ENCODE data around the gene GADD45B. TPM values are rescaled to one million over a fixed set of nuclear protein-coding genes. Genes with fewer than 3 reads are reported as not detected.

Gene GADD45B
- total and polyA plus RNA-seq, 2 donors (not counting 3 experiments of a cell fraction or from before 2014, with no cell fraction given): 61.3 to 267 TPM

DNA sequence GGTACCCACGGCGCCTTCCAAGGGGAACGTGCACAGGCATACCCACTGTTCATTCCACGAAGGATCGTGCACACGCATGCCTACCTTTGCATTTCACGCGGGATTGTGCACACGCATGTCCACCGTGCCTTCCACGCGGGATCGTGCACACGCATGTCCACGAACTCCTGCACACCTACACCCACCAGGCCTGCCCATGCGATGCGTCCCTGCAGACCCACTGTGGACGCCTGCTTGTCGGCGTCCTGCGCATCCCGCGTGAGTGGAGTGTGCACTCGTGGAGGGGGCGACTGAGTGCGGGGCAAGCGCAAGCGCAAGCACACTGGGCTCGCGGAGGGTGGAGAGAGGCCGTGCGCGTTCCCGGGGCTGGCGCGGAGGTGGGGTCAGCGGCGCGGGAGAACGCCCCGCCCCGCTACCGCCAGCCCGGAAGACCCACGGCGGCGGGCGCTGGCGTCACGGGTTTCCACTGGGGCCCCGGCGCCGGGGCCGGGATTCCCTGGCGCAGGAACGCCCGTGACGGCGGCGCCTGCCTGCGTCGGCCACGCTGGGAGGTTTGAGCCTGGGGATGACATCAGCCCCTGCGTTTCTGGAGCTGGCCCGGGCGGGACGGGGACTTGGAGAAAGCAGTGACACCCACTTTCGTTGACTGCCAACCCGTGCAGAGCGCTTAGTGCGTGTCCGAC, 18.7 kb downstream of the GADD45B start:
- Histone ChIP-seq H3K9me1 (replicated peaks; ENCODE audit: control insufficient read depth, extremely low read depth, insufficient read depth, low read length) (no peaks in the 10 kb centered on the region), H3K79me2 (ENCODE audit: control insufficient read depth, insufficient read depth, low read length) (no peaks in the 10 kb centered on the region), H2AFZ (ENCODE audit: low read depth, low read length) (peak overlapping the region; percentile 64), H3K4me1 (ENCODE audit: control insufficient read depth, extremely low read depth, insufficient read depth, low read length) (peaks cover 22% of the 10 kb centered on the region), H3K36me3 (ENCODE audit: control insufficient read depth in 2 of 2, extremely low read depth in 1 of 2, insufficient read depth in 2 of 2, low read length in 2 of 2) (no peaks in the 10 kb centered on the region), H3K27ac (ENCODE audit: insufficient read depth, low read depth, low read length) (peak overlapping the region; percentile 88), H3K9ac (replicated peaks; ENCODE audit: extremely low read depth, insufficient read depth, low read length) (peak overlapping the region; percentile 92), H3K9me3 (replicated peaks; ENCODE audit: control insufficient read depth, insufficient read depth, low read length) (no peaks in the 10 kb centered on the region), H3K4me2 (ENCODE audit: insufficient read depth, low read length) (peak overlapping the region; percentile 84), H3K27me3 (ENCODE audit: control insufficient read depth in 2 of 2, insufficient read depth in 2 of 2, low read length in 2 of 2) (no peaks in the 10 kb centered on the region), H4K20me1 (replicated peaks; ENCODE audit: control insufficient read depth, extremely low read depth, insufficient read depth, low read length) (no peaks in the 10 kb centered on the region), H3K4me3 (replicated peaks in 1 of 3; ENCODE audit: insufficient read depth in 1 of 3, low read depth in 1 of 3, low read length in 3 of 3) (peak overlapping the region; percentile 41 to 60 (median 50))
- dilution Hi-C loops (cut with MboI; ENCODE audit: extremely low pct_ligation_motif_present, low sequenced_read_pairs) (no loop called here), intact Hi-C loops (cut with micrococcal nuclease) (loop anchor here (1.0 kb wide), 3 partner anchors 35 to 85 kb away; no protein-coding TSS in a partner anchor)
- ChIA-PET POLR2A (interaction anchor here (0.8 to 1.4 kb wide), 2 partner anchors 17 to 18 kb away, joined by 3 to 18 read pairs; partner anchors contain the start of gene GADD45B), CTCF (interaction anchor here (0.7 to 1.3 kb wide), 3 partner anchors 9 to 119 kb away, joined by 3 to 5 read pairs (median 3); no protein-coding TSS in a partner anchor)
- BruUV-seq (replicated peaks): no TSS peak
- TF ChIP-seq JUN (IDR thresholded peaks at IDR 0.05; ENCODE audit: borderline replicate concordance, insufficient read depth, insufficient read length, low read depth) (no peak), EZH2 (IDR thresholded peaks at IDR 0.05; ENCODE audit: borderline replicate concordance, low read depth, low read length, severe bottlenecking) (no peak), POLR2AphosphoS5 (IDR thresholded peaks at IDR 0.05; ENCODE audit: insufficient read depth, low read depth, low read length) (no peak), CTCF (IDR thresholded peaks at IDR 0.05; ENCODE audit: extremely low read depth in 1 of 2, insufficient read depth in 1 of 2, low read depth in 1 of 2, low read length in 2 of 2) (no peak), POLR2A (IDR thresholded peaks at IDR 0.05; ENCODE audit: low read depth, low read length) (no peak), FOS (IDR thresholded peaks at IDR 0.05; ENCODE audit: borderline replicate concordance, insufficient read depth, low read length) (no peak), MYC (IDR thresholded peaks at IDR 0.05; ENCODE audit: low read depth, low read length) (no peak), GATA2 (IDR thresholded peaks at IDR 0.05; ENCODE audit: insufficient read depth, insufficient read length, low read depth, low read length) (no peak)
- TF ChIP-seq, protein P1, sequence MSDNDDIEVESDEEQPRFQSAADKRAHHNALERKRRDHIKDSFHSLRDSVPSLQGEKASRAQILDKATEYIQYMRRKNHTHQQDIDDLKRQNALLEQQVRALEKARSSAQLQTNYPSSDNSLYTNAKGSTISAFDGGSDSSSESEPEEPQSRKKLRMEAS (IDR thresholded peaks at IDR 0.05; ENCODE audit: insufficient read depth, insufficient read length): no peak
- peak; percentile 66 for FAIRE-seq
- DNase-seq (ENCODE audit: low read depth, low spot score): peak; percentile 57

All from endothelial cell of umbilical vein (primary cell).